Endodermal cell (in vitro differentiated cells): ENCODE data around the gene SOS2. TPM values are rescaled to one million over a fixed set of nuclear protein-coding genes. Genes with fewer than 3 reads are reported as not detected.

Experiments
- DNase-seq: peaks from one replicate; pipeline ENCODE4 v3.0.0-alpha.2; 2017
- H3K27ac ChIP-seq: 2 replicates; pipeline ENCODE4 v1.5.1; 2013; ENCODE audit warnings: mild to moderate bottlenecking, low read depth, low read length, moderate library complexity
- H3K27me3 ChIP-seq: 2 replicates; pipeline ENCODE4 v1.6.1; 2013; ENCODE audit warnings: mild to moderate bottlenecking, low read length, moderate library complexity; ENCODE audit not compliant: insufficient read depth, control insufficient read depth, poor library complexity, severe bottlenecking
- H3K36me3 ChIP-seq: 2 replicates; pipeline ENCODE4 v1.7.0; 2013; ENCODE audit warnings: mild to moderate bottlenecking, low read length, moderate library complexity; ENCODE audit not compliant: control insufficient read depth, insufficient read depth
- H3K4me1 ChIP-seq: one replicate; pipeline ENCODE4 v1.7.0; 2013; ENCODE audit warnings: low read length; ENCODE audit not compliant: control insufficient read depth, insufficient read depth
- H3K4me3 ChIP-seq: 2 replicates; pipeline ENCODE4 v1.5.1; 2013; ENCODE audit warnings: mild to moderate bottlenecking, low read length, moderate library complexity
- H3K9ac ChIP-seq: 2 replicates; pipeline ENCODE4 v1.6.1; 2013; ENCODE audit warnings: mild to moderate bottlenecking, low read length, moderate library complexity; ENCODE audit not compliant: poor library complexity, severe bottlenecking; ENCODE audit errors: extremely low read depth
- H3K9me3 ChIP-seq: 2 replicates; pipeline ENCODE4 v1.6.1; 2013; ENCODE audit warnings: mild to moderate bottlenecking, low read length, moderate library complexity; ENCODE audit not compliant: control insufficient read depth
- H3K27ac Mint-ChIP-seq: 2 replicates; pipeline ENCODE4 v1.8.0; 2020; ENCODE audit warnings: mixed read lengths
- H3K27me3 Mint-ChIP-seq: 2 replicates; pipeline ENCODE4 v1.8.0; 2021; ENCODE audit warnings: mild to moderate bottlenecking, mixed read lengths; ENCODE audit not compliant: insufficient read depth
- H3K36me3 Mint-ChIP-seq: 2 replicates; pipeline ENCODE4 v1.8.0; 2020; ENCODE audit warnings: low read depth, mixed read lengths
- H3K4me1 Mint-ChIP-seq: 2 replicates; pipeline ENCODE4 v1.8.0; 2020; ENCODE audit warnings: mixed read lengths
- H3K4me3 Mint-ChIP-seq: 2 replicates; pipeline ENCODE4 v1.8.0; 2020; ENCODE audit warnings: mild to moderate bottlenecking, moderate library complexity, mixed read lengths
- H3K9me3 Mint-ChIP-seq: 2 replicates; pipeline ENCODE4 v1.8.0; 2020; ENCODE audit warnings: mild to moderate bottlenecking, mixed read lengths
- WGBS, 2 experiments: methylation state at CpG; one replicate each; pipeline versions ENCODE4 v1.1.5 to v1.1.7; 2013; ENCODE audit warnings: missing lambda C conversion rate in 2 of 2, mixed read lengths in 1 of 2; ENCODE audit not compliant: insufficient coverage in 1 of 2, insufficient read length in 1 of 2; 5-methylcytosine and 5-hydroxymethylcytosine counted together
- total RNA-seq, 2 donors: library from RNA; stranded (reverse); fragmentation: NEBNext Ultra II Directional in 1 of 2; extraction: Animal tissue kit (Norgen Biotek cat#: 25700) in 1 of 2; gene quantifications; 2 replicates in 1 of 2; 3 replicates in 1 of 2; pipeline ENCODE4 v1.2.1, GENCODE V29; 2021
- TF ChIP-seq, protein P1 (sequence below): fragments of 200-600 bp; sonication (generic); conservative IDR thresholded peaks from 2 replicates; pipeline ENCODE4 v1.5.0; 2021; ENCODE audit warnings: antibody characterized with exemption, mild to moderate bottlenecking

SOS2 gene
- total RNA-seq, 2 donors from 2014 or later: 19.6 to 20.4 TPM

DNA sequence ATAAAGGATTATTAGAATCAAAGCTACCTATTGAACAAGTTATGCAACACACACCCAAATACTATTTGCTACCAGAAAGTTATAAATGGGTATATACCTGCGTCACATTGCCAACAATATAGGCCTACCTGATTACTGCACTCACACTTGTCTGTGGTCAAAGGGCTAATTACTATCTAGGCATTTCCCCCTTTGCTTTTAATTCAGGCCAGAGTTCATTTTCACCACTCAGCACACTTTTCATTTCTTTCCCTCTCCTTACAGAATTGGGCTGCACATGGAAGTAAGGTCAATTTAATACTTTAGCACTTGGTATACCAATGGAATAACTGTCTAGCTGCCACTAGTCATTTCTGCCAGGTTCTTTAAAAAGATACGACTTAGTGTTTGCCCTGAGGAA is 1.7 kb downstream of the SOS2 start:
- Histone ChIP-seq H3K4me1 (peaks cover 4% of the 10 kb centered on the region), H3K9me3 (peaks cover 12% of the 10 kb centered on the region), H3K27ac (no peak overlapping the region), H3K9ac (peak overlapping the region; percentile 74), H3K4me3 (peak overlapping the region; percentile 98), H3K27me3 (no peaks in the 10 kb centered on the region), H3K36me3 (no peaks in the 10 kb centered on the region)
- Mint-ChIP-seq H3K9me3 (peaks cover 12% of the 10 kb centered on the region), H3K4me3 (peak overlapping the region; percentile 78), H3K4me1 (peaks cover 33% of the 10 kb centered on the region), H3K27ac (no peak overlapping the region), H3K36me3 (peaks cover 10% of the 10 kb centered on the region), H3K27me3 (no peaks in the 10 kb centered on the region)
- DNase-seq: no peak
- TF ChIP-seq, protein P1, sequence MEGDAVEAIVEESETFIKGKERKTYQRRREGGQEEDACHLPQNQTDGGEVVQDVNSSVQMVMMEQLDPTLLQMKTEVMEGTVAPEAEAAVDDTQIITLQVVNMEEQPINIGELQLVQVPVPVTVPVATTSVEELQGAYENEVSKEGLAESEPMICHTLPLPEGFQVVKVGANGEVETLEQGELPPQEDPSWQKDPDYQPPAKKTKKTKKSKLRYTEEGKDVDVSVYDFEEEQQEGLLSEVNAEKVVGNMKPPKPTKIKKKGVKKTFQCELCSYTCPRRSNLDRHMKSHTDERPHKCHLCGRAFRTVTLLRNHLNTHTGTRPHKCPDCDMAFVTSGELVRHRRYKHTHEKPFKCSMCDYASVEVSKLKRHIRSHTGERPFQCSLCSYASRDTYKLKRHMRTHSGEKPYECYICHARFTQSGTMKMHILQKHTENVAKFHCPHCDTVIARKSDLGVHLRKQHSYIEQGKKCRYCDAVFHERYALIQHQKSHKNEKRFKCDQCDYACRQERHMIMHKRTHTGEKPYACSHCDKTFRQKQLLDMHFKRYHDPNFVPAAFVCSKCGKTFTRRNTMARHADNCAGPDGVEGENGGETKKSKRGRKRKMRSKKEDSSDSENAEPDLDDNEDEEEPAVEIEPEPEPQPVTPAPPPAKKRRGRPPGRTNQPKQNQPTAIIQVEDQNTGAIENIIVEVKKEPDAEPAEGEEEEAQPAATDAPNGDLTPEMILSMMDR: no peak
- 75 to 81% methylated on average over 2 of the region's 2 CpGs for WGBS, 2 experiments

DNA sequence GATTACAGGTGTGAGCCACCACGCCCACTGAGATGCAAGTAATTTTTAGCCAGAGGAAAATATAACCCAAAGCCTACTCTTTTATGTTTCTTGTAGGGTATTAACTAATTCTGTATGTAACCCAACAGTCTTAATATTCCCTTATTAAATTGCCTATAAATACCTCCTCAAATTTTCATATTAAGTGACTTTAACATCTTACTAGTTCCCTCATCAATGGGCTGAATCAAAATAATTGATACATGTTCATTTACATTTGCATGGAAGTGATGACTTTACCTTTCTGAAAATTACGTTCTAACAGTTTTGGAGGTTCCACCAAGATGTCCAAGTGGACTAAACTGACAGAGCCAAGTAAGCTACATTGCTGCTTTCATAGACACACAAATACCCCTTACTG is 3.1 kb downstream of the SOS2 start:
- H3K9ac ChIP-seq: no peak overlapping the region
- peaks cover 10% of the 10 kb centered on the region for H3K36me3 Mint-ChIP-seq

DNA sequence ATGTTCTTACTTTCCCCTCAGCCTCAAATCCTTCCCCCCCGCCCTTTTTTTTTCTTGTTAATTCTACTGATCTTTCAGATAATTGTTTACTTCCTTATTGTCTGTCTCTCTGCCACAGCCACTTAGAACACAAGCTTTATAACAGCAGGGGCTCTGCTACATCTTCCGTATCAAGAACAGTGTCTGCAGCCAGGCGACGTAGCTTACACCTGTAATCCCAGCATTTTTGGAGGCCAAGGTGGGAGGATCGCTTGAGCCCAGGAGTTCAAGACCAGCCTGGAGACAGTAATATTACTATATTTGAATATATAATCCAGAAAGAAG is 5.4 kb downstream of the SOS2 start:
- 30 to 40% methylated on average over 2 to 5 of the region's 5 CpGs for WGBS, 2 experiments
- H3K4me1 Mint-ChIP-seq: peaks cover 36% of the 10 kb centered on the region
- no peak overlapping the region for H3K9ac ChIP-seq

More for the DNA sequence above, 3.1 kb downstream of the SOS2 start:
- H3K9me3 Mint-ChIP-seq: peaks cover 12% of the 10 kb centered on the region
- peaks cover 12% of the 10 kb centered on the region for H3K9me3 ChIP-seq
- TF ChIP-seq, protein P1: no peak
- H3K4me3 ChIP-seq: peak overlapping the region; percentile 1
- H3K4me1 ChIP-seq: peaks cover 4% of the 10 kb centered on the region
- peaks cover 33% of the 10 kb centered on the region for H3K4me1 Mint-ChIP-seq
- H3K27me3 ChIP-seq: no peaks in the 10 kb centered on the region
- no peaks in the 10 kb centered on the region for H3K36me3 ChIP-seq
- DNase-seq: no peak
- H3K27me3 Mint-ChIP-seq: no peaks in the 10 kb centered on the region
- no peak overlapping the region for H3K4me3 Mint-ChIP-seq
- no peak overlapping the region for H3K27ac ChIP-seq
- H3K27ac Mint-ChIP-seq: no peak overlapping the region
- 98 to 100% methylated on average over 1 to 2 of the region's 2 CpGs for WGBS, 2 experiments

More for the DNA sequence above, 5.4 kb downstream of the SOS2 start:
- H3K36me3 Mint-ChIP-seq: peaks cover 15% of the 10 kb centered on the region
- no peak overlapping the region for H3K4me3 Mint-ChIP-seq
- no peaks in the 10 kb centered on the region for H3K27me3 Mint-ChIP-seq
- no peak overlapping the region for H3K27ac Mint-ChIP-seq
- Histone ChIP-seq H3K4me1 (peaks cover 4% of the 10 kb centered on the region), H3K27ac (no peak overlapping the region), H3K4me3 (no peak overlapping the region), H3K9me3 (peaks cover 12% of the 10 kb centered on the region), H3K36me3 (no peaks in the 10 kb centered on the region), H3K27me3 (no peaks in the 10 kb centered on the region)
- DNase-seq: peak; percentile 66
- TF ChIP-seq, protein P1: no peak
- peaks cover 12% of the 10 kb centered on the region for H3K9me3 Mint-ChIP-seq
